Brain microvascular endothelial cell (primary cell): ENCODE data around the gene ASB1.
A peak's percentile ranks its signal among the peaks of the same experiment; 100 is the strongest.

Experiments
- DNase-seq: peaks from one replicate; pipeline ENCODE4 v3.0.0-alpha.2; 2020
- H3K27ac ChIP-seq: fragments of 250-450 bp; sonication (Bioruptor Pico); 2 replicates; pipeline ENCODE4 v1.5.1; 2020; ENCODE audit warnings: mild to moderate bottlenecking, moderate library complexity
- H3K27me3 ChIP-seq: fragments of 250-450 bp; sonication (Bioruptor Pico); replicated peaks from 2 replicates; pipeline ENCODE4 v1.5.1; 2020; ENCODE audit warnings: mild to moderate bottlenecking
- H3K36me3 ChIP-seq: fragments of 250-450 bp; sonication (Bioruptor Pico); replicated peaks from 2 replicates; pipeline ENCODE4 v1.5.1; 2020; ENCODE audit warnings: mild to moderate bottlenecking
- H3K4me3 ChIP-seq: 2 replicates; pipeline ENCODE4 v1.5.1; 2011; ENCODE audit warnings: low read depth, mild to moderate bottlenecking, control low read depth, low read length, moderate library complexity
- in situ Hi-C: cut with HindIII; loops from 2 replicates; pipeline ENCODE4 v1.10.0; 2017; ENCODE audit warnings: low sequenced_read_pairs, low pct_ligation_motif_present
- TF ChIP-seq, protein P1 (sequence below): IDR thresholded peaks from 2 replicates; pipeline ENCODE4 v1.5.1; 2011; ENCODE audit warnings: low read depth, mild to moderate bottlenecking, moderate library complexity, low read length, control low read depth, inconsistent platforms; ENCODE audit errors: missing control alignments

ASB1 gene

DNA sequence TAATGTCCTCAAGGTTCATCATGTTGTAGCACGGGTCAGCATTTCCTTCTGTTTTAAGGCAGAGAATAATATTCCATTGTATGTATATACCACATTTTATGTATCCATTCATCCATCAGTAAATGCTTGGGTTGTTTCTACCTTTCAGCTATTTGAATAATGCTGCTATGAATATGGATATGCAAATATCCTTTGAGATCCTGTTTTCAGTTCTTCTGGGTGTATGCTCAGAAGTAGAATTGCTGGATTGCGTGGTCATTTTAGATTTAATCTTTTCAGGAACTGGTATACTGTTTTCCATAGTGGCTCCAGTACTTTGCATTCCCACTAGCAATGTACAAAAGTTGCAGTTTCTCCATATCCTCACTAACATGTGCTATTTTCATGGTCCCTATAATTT, 13.4 kb upstream of the ASB1 start:
- no peak overlapping the region for H3K4me3 ChIP-seq
- TF ChIP-seq, protein P1, sequence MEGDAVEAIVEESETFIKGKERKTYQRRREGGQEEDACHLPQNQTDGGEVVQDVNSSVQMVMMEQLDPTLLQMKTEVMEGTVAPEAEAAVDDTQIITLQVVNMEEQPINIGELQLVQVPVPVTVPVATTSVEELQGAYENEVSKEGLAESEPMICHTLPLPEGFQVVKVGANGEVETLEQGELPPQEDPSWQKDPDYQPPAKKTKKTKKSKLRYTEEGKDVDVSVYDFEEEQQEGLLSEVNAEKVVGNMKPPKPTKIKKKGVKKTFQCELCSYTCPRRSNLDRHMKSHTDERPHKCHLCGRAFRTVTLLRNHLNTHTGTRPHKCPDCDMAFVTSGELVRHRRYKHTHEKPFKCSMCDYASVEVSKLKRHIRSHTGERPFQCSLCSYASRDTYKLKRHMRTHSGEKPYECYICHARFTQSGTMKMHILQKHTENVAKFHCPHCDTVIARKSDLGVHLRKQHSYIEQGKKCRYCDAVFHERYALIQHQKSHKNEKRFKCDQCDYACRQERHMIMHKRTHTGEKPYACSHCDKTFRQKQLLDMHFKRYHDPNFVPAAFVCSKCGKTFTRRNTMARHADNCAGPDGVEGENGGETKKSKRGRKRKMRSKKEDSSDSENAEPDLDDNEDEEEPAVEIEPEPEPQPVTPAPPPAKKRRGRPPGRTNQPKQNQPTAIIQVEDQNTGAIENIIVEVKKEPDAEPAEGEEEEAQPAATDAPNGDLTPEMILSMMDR: no peak
- no peaks in the 10 kb centered on the region for H3K27me3 ChIP-seq
- DNase-seq: no peak
- in situ Hi-C loops: no loop called here
- H3K27ac ChIP-seq: no peak overlapping the region
- H3K36me3 ChIP-seq: no peaks in the 10 kb centered on the region

DNA sequence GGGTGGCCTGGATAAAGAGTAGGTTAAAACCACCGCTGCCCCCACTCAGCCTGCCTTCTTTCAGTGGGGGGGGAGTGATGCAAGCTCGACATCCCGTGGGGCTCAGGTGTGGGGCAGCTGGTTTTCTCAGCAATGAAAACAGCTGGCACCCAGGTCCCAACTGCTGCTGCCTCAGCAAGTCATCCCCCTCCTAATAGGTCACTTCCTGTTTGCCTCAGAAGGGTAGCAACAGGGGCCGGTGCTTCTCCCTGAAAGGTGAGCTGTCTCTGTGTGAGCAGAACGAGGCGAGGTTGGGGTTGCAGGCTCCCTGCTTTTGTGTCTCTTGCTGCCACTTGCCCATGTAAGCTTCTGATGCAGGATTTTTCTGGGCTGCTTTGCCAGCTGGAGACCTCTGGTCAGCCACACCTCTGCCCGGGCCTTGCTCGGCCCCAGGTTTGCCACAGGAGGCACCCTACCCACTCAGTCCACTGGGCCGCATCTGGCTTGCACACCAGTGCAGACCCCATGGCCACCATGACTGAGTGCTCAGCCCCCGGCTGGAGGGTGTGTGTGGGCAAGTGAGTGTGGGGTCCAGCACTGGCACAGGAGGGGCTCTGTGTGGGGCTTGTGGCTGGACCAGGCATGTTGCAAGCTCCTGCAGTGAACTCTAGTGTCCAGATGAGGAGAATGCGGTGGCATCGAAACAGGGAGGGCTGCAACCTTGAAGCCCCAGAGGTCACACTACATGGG, 11.5 kb upstream of the ASB1 start:
- no peak overlapping the region for H3K27ac ChIP-seq
- H3K4me3 ChIP-seq: no peak overlapping the region
- TF ChIP-seq, protein P1: no peak
- H3K36me3 ChIP-seq: no peaks in the 10 kb centered on the region
- no peaks in the 10 kb centered on the region for H3K27me3 ChIP-seq
- no peak for DNase-seq
- in situ Hi-C loops: no loop called here

DNA sequence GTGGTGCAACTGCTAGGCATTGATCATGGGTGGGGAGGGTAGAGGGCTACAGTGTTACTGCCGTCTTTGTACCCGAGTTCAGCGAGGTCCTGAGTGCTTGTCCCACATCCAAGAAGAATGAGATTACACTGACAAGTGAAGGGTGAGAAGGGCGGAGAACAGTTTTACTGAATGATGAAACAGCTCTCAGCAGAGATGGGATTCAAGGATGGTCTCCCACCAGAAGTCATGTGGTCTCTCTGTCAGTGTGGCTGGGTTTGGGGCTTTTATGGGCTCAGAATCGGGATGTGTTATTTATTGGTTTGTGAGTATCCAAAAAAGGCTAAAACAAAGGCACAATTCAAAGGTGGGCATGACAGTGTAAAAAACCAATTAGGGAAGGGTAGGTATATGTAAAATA, 10.8 kb upstream of the ASB1 start:
- Histone ChIP-seq H3K27ac (no peak overlapping the region), H3K4me3 (no peak overlapping the region), H3K36me3 (no peaks in the 10 kb centered on the region), H3K27me3 (no peaks in the 10 kb centered on the region)
- TF ChIP-seq, protein P1: no peak
- in situ Hi-C loops: no loop called here
- no peak for DNase-seq

GRCh38 chr2:238418196-238418998, 8.3 kb upstream of the ASB1 start:
- DNase-seq: no peak
- peak overlapping the region; percentile 35 for H3K27ac ChIP-seq
- TF ChIP-seq, protein P1: no peak
- in situ Hi-C loops: no loop called here
- H3K36me3 ChIP-seq: no peaks in the 10 kb centered on the region
- no peaks in the 10 kb centered on the region for H3K27me3 ChIP-seq
- no peak overlapping the region for H3K4me3 ChIP-seq

GRCh38 chr2:238418999-238419546, 7.7 kb upstream of the ASB1 start:
- H3K36me3 ChIP-seq: no peaks in the 10 kb centered on the region
- in situ Hi-C loops: no loop called here
- H3K27ac ChIP-seq: no peak overlapping the region
- no peak for DNase-seq
- TF ChIP-seq, protein P1: no peak
- no peaks in the 10 kb centered on the region for H3K27me3 ChIP-seq
- no peak overlapping the region for H3K4me3 ChIP-seq
